Middle frontal gyrus (tissue), 1 donor: ENCODE data around the gene SLC39A11.
"Not testable (repeated sequence)": the region's sequence is repeated elsewhere in the genome, so short reads cannot be mapped to it uniquely, and the experiment has no call there.

Source experiments
- DNase-seq: peaks from one replicate; pipeline ENCODE4 v3.0.0-alpha.2; 2015; ENCODE audit warnings: low spot score; ENCODE audit errors: extremely low spot score

The SLC39A11 gene

DNA sequence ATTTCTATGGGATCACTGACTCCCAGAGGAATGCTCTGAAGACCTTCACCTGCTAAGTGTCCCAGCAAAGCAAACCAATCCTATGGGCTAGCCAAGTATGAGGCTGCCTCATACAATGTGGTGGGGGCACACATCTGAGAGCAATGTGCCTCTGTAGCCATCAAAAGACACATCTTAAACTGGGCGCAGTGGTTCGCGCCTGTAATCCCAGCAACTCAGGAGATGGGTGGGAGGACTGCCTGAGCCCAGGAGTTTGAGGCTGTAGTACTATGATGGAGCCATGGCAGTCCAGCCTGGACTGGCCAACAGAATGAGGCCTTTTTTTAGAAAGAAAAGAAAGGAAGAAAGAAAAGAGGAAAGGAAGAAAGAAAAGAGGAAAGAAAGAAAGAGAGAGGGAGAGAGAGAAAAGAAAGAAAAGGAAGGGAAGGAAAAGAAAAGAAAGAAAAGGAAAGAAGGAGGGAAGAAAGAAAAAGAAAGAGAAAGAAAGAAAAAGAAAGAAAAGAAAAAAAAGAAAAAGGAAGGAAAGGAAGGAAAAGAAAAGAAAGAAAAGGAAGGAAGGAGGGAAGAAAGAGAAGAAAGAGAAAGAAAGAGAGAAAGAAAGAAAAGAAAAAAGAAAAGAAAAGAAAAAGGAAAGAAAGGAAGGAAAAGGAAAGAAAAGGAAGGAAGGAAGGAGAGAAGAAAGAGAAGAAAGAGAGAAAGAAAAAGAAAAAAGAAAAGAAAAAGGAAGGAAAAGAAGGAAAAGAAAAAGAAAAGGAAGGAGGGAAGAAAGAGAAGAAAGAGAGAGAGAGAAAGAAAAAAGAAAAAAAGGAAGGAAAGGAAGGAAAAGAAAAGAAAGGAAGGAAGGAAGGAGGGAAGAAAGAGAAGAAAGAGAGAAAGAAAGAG is 430.3 kb downstream of the SLC39A11 start:
- no peak for DNase-seq

DNA sequence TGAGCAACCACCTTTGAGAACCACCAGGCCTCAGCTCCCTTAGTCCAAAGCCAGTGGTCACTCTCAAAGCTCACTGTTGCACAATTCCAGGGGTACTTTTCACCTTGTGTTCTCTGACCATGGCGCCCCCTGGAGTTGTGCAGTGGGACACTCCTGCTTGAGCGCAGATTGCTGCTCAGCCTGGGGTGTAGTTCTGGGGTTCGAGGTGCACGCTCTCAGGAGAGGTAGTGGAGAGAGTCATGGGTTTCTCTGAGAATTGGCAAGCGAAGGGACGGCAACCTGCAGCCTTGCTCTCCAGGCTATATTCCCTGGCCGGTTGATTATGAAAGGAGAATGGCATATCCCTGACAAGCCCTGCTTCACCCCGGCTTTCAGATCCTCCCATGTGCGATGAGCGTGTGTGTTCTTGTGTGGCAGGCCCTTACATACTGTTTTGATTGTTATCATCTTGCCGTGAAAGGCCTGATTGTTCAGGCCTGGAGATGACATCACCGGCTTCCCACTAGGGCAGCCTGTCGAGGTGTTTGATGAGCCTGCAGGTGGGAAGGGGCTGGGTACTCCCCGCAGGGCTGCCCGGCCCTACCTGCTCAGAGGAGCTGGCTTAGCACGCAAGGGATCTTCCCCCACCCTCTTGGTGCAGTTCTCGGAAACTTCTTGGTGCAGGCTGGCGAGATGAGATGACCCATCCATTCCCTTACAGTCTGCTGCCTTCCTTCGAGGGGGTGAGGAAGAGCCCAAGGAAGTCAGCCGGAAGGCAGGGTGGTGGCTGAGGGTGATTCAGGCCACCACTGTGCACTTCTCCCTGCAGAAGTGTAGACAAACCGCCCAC is 431.2 kb downstream of the SLC39A11 start:
- DNase-seq, result no peak

DNA sequence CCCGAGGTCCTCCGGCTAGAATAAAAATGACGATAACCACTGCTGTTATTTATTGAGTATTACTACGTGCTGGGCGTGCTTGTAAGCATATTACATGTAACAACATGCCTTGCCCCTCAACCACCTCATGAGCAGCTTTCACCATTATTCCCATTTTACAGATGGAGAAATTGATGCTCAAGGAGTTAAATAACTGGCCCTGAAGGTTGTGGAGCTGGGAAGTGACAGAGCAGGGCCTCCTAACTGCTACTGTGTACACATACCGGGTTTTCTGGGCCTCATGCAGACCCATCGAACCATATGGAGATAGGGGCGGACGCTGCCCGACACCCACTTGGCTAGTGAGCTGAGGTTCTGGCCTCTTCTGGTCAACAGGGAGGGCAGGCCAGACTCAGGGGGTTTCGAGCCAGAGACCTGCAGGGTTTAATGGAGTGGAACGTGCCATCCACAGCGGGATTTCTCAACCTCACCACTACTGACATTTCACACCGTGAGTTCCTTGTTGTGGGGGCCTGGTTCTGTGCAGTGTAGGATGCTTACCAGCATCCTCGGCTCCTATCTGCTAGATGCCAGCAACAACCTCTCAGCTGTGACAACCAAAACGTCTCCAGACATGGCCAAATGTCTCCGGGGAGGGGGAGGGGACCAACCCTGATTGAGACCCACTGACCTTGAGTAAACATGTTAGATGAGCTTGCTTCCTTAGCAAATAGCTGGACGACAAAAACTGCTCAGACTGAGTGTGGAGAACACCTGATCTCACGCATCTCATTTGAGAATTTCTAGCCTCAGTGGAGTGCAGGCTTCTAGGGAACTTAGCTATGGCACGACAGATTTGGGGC is 432.0 kb downstream of the SLC39A11 start:
- DNase-seq, result no peak

DNA sequence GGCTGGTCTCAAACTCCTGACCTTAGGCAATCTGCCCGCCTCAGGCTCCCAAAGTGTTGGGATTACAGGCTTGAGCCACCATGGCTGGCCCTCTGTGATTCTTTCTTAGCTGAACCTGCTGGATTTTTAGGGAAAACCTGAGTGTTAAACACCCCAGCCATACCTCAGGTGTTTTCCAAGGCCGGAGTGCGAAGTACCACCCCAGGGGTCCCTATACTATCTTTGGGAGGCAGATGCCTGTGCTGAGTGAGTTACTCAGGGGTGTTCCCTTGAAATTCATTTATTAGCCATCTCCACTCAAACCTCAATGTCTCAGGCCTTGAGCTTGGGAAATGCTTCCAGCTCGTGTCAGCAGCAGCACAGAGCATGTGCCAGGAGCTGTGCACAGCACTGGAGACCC is 432.7 kb downstream of the SLC39A11 start:
- DNase-seq, result no peak

- DNase-seq, result no peak
Observed at GRCh38 chr17:72658675-72659074, 433.8 kb downstream of the SLC39A11 start.

DNA sequence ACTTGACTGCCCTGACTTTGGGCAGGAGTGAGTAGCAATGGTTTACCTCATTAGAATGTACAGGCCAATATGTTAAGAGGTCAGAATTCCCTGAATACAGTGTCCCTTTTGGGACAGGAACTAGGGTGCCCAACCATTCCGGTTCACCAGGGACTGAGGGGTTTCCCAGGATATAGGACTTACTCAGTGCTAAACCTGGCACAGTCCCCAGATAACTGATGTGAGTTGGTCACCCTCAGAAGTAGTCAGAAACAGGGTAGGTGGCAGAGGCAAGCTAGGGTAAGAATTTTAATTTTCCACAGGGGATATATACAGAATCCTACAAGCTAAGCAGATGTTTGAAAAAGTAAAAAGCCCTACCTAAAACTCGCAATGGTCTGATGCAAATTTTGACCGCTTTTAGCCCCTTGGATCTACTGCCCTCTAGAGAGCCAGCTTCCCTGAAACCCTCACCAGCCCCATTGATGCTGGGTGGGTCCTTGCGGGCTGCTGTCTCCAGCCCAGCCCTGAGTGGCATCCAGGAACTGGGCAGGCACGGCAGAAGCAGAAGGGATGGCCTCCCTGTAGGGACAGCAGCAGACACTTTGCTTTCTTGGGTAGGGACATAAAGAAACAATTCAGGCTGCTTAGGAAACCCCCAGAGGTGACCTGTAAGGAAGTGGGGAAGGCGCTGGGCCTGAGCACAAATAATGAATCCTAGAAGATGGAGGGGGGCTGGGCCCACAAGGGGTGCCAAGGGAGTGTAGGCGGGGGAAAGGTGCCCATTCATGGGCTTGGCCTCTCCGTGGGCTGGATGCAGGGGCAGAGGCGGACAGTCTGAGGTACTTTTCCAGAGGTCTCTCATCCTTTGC is 434.8 kb downstream of the SLC39A11 start:
- DNase-seq, result no peak

GRCh38 chr17:72656130-72656763 is 436.2 kb downstream of the SLC39A11 start:
- DNase-seq, result no peak

DNA sequence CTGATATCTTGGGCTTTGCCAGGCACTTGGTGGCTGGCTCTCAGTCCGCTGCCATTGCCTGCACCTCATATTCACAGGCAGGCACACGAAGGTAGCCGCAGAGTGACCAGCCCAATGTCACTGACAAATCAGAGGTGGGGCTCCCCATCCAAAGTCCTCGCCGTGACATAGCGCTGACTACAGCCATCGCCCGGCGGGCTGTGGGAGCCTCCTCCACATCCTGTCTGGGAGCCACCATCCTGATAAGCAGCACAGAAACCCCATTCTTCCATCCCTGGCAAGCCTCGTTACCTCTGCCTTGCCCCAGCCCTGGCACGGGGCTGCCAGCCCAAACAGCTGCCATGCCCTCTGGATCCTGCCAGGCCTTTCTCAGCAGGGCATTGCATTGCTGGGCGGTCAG is 437.8 kb downstream of the SLC39A11 start:
- DNase-seq, result no peak

- DNase-seq, result no peak
Observed at GRCh38 chr17:72651988-72652387, 440.5 kb downstream of the SLC39A11 start.

DNA sequence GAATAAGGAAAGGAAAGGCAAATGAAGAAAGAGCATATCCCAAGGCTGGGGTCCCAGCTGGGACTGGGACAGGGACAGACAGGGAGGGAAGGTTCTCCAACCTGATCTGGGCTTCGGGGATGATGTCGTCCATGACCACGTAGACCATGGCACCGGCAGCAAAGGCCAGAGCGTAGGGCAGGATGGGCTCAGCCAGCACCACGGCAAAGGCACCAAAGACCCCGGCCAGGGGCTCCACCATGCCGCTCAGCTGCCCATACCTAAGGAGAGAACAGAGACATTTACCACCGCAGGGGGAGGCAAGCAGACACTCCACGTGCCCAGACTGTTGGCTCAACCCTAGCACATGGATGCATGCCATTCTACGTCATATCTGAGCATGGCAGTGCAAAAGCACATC is 443.8 kb downstream of the SLC39A11 start:
- DNase-seq, result no peak

GRCh38 chr17:72646176-72646575 is 446.3 kb downstream of the SLC39A11 start:
- DNase-seq, result no peak

DNA sequence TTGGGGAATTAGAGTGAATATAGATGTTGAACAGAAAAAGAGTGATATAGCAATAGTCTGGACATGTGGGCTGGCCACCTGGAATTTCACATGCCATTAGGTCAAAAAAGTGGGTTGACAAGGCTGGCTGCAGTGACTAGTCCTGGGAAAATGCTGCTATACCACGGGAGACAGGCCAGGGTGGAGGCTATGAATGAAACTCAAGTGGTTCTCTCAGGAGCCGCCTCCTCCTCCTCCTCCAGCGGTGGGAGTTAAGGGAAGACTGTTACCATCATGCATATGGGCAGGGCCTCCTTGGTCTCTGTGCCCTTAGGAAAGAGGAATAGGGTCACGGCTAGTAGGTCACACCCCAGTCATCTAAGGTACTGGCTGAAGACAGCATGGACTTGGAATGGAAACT is 448.0 kb downstream of the SLC39A11 start:
- no peak for DNase-seq

DNA sequence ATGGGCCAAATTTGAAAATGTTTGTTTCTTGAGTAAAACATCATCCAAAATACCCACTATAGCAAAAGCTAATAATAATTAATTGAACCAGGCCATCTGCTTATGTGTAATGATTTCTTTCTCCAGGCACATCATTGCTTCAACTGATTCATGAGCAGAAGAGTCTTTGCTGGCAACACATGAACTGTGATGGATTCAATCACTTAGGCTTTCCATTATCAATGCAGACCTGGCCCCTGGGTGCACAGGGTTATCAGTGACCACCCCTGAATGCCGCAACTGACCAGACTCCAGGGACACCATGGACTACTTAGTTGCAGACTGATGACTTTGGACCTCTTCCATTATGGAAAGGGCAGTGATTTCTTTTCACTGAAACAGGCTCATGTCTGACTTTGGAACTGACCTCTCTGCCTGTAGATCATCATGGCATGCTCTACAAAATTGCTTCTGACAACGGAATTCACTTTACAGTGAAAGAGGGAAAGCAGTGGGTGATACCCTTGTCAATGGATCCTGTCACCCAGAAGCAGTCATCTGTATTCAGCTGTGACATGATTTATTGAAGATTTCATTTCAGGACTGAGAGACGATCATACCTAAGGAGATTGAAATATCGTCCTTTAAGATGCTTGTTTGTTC is 448.8 kb downstream of the SLC39A11 start:
- no peak for DNase-seq

DNA sequence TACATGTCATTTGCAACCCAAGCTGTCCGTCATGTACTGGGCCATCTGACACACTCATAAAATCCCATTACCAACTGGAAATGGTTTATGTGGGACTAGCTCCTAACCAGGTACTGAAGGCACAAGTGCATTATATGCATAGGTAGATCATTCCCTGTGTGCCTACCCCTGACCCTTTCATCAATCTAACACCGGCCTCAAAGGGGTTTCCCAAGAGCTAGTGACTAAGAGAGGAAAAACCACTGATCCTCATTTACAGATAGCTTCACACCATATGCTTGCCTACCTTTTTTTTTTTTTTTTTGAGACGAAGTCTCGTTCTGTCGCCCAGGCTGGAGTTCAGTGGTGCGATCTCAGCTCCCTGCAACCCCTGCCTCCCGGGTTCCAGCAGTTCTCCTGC is 449.8 kb downstream of the SLC39A11 start:
- DNase-seq, result no peak

DNA sequence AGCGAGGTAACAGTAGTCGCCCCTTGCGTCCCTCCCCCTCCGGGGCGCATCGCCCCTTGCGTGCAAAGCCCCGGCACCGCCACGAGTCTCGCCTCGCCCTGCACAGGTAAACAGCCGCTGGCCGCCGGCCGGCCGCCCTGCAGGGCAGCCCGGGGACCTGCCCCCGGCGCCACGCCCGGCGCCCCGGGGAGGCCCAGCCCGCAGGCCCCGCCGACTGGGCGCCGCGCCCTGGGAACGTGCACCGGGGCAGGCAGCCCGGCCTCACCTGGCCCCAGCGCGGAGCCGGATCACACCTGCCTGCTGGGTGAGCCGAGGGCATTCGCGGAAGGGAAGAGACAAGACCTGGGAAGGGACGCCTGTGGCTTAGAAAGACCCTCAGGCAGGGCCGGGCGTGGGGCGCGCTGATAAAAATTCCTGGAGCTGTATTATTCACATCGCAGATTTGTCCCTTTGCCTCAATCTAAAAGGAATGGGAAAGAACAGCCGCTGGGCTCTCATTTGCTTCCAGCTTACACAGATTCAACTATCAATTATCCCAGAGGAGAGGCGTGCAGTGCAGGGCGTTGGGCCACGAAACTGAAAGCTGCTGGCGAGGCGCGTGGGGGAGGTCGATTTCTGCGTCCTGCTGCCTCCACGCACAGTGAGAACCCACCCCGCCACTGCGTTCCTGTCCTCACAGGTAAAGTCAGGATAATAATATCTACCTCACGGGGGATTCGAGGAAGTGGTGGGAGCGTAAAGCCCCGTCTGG is 451.9 kb downstream of the SLC39A11 start:
- no peak for DNase-seq

GRCh38 chr17:72639711-72640110 is 452.8 kb downstream of the SLC39A11 start:
- no peak for DNase-seq

GRCh38 chr17:72638932-72639331 is 453.6 kb downstream of the SLC39A11 start:
- not testable (repeated sequence) for DNase-seq

GRCh38 chr17:72635034-72635635 is 457.4 kb downstream of the SLC39A11 start:
- DNase-seq, result no peak

DNA sequence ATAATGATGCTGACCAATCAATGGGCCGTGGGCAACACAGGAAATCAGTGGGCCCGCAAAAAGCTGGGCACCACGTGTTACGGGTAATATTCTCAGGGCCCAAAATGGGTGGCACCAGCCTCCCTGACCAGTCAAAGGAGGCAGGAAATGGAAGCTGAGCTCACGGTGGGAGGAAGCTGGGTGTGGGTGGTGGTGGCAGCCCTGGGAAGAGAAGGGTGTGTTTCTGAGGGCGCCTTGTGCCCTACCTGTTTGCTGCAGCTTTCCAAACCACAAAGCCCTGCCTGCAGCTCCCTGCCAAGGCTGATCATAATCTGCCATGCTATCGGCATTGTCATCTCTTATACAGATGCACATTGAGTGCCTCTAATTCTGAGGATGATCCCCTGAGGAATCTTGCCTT is 457.9 kb downstream of the SLC39A11 start:
- DNase-seq, result no peak
